ENCODE measurements around the gene RDH5. TPM values are rescaled to one million over a fixed set of nuclear protein-coding genes. Genes with fewer than 3 reads are reported as not detected.

RDH5 gene
- total and polyA plus RNA-seq, 9 donors = 8.6 to 45.9 (median 20.8) TPM

DNA sequence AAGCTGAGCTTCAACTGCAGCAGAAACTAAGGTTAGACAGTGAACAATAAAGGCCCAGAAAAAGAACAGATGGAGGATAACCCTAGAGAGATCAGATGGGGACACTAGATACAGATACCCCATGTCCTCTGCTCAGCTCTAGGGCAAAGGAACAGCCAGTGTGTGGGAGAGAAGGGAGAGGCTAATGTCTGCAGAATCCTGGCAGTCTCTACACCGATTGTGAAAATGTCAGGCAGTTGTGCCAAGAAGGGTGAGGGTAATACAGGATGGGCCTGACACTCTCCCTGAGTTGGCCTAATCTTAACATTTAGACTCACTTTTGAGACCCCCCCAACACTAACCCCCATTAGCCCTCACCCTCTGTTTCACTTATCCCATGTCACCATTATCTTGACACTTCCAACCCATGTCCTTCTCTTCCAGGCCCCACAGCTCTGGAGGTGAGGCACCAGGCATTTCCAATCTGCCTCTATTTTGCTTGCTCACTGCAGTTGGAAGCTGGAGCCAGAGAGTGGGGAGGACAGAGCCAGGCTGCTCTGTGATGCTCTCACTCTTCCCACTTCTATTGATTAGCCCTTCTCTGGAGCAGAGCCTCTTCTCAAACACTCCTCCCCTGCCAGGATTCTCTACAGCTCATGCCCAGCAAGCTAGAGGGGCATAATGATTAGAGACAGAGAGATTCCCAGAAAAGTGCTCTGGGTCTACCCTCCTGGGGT lies 7.3 kb upstream of the RDH5 start:
- Histone ChIP-seq H3K9me3 (replicated peaks; ENCODE audit: control insufficient read depth, low read depth, low read length) (no peaks in the 10 kb centered on the region), H3K27me3 (ENCODE audit: control insufficient read depth, insufficient read depth, low read length) (peaks cover 8% of the 10 kb centered on the region), H3K36me3 (ENCODE audit: control insufficient read depth, insufficient read depth, low read length) (no peaks in the 10 kb centered on the region), H3K4me1 (ENCODE audit: control insufficient read depth, insufficient read depth, low read length) (peaks cover 52% of the 10 kb centered on the region), H3K27ac (ENCODE audit: low read length) (peak overlapping the region; percentile 74), H3K4me3 (ENCODE audit: low read length) (no peak overlapping the region)
- no peak for DNase-seq
- no CpG with 5 or more reads among the region's 1 CpG for whole genome bisulfite sequencing (ENCODE audit: insufficient coverage)

GRCh38 chr12:55713721-55714120 lies 6.5 kb upstream of the RDH5 start:
- no peak for DNase-seq
- 100% methylated on average over 1 of the region's 2 CpGs for WGBS (ENCODE audit: insufficient coverage)
- peaks cover 53% of the 10 kb centered on the region for H3K4me1 ChIP-seq (ENCODE audit: control insufficient read depth, insufficient read depth, low read length)
- no peak overlapping the region for H3K4me3 ChIP-seq (ENCODE audit: low read length)
- no peak overlapping the region for H3K27ac ChIP-seq (ENCODE audit: low read length)
- H3K27me3 ChIP-seq (ENCODE audit: control insufficient read depth, insufficient read depth, low read length) = peaks cover 6% of the 10 kb centered on the region
- H3K9me3 ChIP-seq (replicated peaks; ENCODE audit: control insufficient read depth, low read depth, low read length) = no peaks in the 10 kb centered on the region
- H3K36me3 ChIP-seq (ENCODE audit: control insufficient read depth, insufficient read depth, low read length) = peaks cover 4% of the 10 kb centered on the region

DNA sequence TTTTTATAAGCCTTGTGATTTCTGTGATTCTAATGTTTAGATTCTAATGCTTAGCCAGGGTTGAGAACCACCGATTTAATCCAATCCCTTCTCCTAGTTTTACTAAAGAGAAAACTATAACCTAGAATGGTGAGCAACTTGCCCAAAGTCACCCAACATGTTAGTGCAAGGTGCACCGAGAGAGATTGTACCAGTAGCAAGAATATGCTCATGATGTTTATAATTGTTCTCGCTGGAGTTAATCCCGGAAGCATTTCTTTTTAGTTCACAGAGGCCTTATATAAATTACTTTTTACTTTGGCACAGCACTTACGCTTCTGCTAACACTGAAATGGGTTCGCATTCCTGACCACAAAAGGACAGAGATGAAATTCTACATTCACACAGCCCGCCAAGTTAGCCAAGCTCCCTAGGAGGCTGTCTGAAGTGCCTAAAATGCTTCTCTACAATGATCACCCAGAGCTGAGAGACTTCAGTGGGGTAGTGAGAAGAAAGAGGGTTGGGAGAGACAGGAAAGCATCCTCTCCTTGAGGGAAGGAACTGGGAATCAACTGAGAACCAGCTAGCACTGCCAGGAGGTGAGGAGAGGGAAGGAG lies 4.9 kb upstream of the RDH5 start:
- no peak for DNase-seq
- H3K27ac ChIP-seq (ENCODE audit: low read length) = peak overlapping the region; percentile 97
- peaks cover 58% of the 10 kb centered on the region for H3K4me1 ChIP-seq (ENCODE audit: control insufficient read depth, insufficient read depth, low read length)
- H3K36me3 ChIP-seq (ENCODE audit: control insufficient read depth, insufficient read depth, low read length) = peaks cover 13% of the 10 kb centered on the region
- H3K27me3 ChIP-seq (ENCODE audit: control insufficient read depth, insufficient read depth, low read length) = no peaks in the 10 kb centered on the region
- peak overlapping the region; percentile 72 for H3K4me3 ChIP-seq (ENCODE audit: low read length)
- whole genome bisulfite sequencing (ENCODE audit: insufficient coverage) = 80% methylated on average over 3 of the region's 7 CpGs
- no peaks in the 10 kb centered on the region for H3K9me3 ChIP-seq (replicated peaks; ENCODE audit: control insufficient read depth, low read depth, low read length)

- Histone ChIP-seq H3K27ac (ENCODE audit: low read length) (peak within 1 kb of the TSS; percentile 97), H3K36me3 (ENCODE audit: control insufficient read depth, insufficient read depth, low read length) (peaks cover 14% of the 10 kb centered on the region), H3K4me1 (ENCODE audit: control insufficient read depth, insufficient read depth, low read length) (peaks cover 65% of the 10 kb centered on the region), H3K4me3 (ENCODE audit: low read length) (peak within 1 kb of the TSS; percentile 72), H3K27me3 (ENCODE audit: control insufficient read depth, insufficient read depth, low read length) (no peaks in the 10 kb centered on the region), H3K9me3 (replicated peaks; ENCODE audit: control insufficient read depth, low read depth, low read length) (no peaks in the 10 kb centered on the region)
- 0% methylated on average over 22 of the region's 42 CpGs for WGBS (ENCODE audit: insufficient coverage)
- peak; percentile 96 for DNase-seq
These were observed 4.2 kb upstream of the RDH5 start, which contains the start of gene BLOC1S1 for GRCh38 chr12:55715833-55716581. TSS of gene BLOC1S1 (plus strand) at chr12:55716046. CDS start at chr12:55716052, 6 bp downstream.

DNA sequence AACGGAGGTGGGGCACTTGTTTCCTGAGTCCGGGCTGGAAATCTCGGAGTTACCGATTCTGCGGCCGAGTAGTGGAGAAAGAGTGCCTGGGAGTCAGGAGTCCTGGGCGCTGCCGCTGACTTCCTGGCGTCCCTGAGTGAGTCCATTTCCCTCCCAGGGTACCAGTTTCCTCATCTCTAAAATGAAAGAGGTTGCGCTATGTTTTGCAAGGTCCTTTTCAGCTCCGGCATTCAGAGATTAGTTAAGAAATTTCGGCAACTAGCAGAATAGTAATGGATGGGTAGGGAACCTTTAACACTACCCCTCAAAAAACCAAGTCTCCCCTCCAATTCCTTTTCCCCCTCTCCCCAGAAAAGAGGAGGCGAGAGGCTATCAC lies 3.6 kb upstream of the RDH5 start:
- Histone ChIP-seq H3K9me3 (replicated peaks; ENCODE audit: control insufficient read depth, low read depth, low read length) (no peaks in the 10 kb centered on the region), H3K4me3 (ENCODE audit: low read length) (peak overlapping the region; percentile 72), H3K27ac (ENCODE audit: low read length) (peak overlapping the region; percentile 97), H3K27me3 (ENCODE audit: control insufficient read depth, insufficient read depth, low read length) (no peaks in the 10 kb centered on the region), H3K4me1 (ENCODE audit: control insufficient read depth, insufficient read depth, low read length) (peaks cover 71% of the 10 kb centered on the region), H3K36me3 (ENCODE audit: control insufficient read depth, insufficient read depth, low read length) (peaks cover 19% of the 10 kb centered on the region)
- WGBS (ENCODE audit: insufficient coverage) = 0% methylated on average over 7 of the region's 13 CpGs
- no peak for DNase-seq

DNA sequence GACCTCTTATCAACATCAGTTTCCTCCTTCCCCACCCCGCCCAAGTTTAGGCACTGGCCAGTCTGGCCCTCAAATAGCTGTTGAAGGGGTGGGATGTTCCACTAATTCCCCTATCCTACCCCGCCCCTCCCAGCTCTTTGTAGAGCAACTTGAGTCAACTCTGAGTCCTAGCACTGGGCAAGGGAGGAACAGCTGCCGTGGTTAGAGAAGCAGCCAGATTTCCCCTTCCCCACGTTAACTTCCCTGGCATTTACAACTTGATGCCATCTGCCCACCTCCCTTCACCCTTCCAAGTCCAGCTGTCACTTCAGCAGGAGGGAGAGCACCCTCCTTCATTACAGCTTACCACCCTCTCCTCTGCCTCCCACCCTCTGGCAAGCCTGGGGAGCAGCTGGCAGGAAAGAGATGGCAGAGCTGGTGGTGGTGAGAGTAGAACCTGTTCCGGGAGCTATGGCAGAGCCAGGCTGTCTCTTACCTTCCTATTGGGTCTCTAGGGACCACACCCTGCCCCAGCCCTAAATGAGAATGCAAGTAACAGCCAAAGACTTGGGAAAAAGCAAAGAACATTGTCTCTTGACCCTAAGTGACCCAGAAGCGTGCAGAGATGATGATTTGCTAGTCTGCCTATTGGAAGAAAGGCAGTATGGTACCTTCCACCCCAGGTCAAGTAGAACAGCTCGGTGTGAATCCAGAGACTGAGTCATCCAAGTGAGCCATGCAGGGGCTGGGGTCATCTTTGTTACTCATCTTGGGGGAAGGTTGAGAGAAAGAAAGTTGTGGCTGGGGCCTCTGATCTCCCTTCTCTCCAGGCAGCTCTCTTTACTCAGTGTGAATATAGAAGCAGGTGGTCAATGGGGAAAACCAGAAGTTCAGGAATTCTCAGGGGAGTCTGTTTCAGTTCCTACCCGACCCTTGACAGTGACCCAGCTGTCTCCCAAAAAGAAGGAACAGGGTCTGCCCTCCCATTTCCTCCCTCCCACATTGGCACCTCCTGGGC lies 2.9 kb upstream of the RDH5 start:
- DNase-seq = peak; percentile 85

GRCh38 chr12:55718015-55718414 lies 2.2 kb upstream of the RDH5 start:
- Histone ChIP-seq H3K4me1 (ENCODE audit: control insufficient read depth, insufficient read depth, low read length) (peaks cover 68% of the 10 kb centered on the region), H3K9me3 (replicated peaks; ENCODE audit: control insufficient read depth, low read depth, low read length) (no peaks in the 10 kb centered on the region), H3K4me3 (ENCODE audit: low read length) (no peak overlapping the region), H3K27ac (ENCODE audit: low read length) (peak overlapping the region; percentile 97), H3K27me3 (ENCODE audit: control insufficient read depth, insufficient read depth, low read length) (no peaks in the 10 kb centered on the region), H3K36me3 (ENCODE audit: control insufficient read depth, insufficient read depth, low read length) (peaks cover 29% of the 10 kb centered on the region)
- DNase-seq = peak; percentile 71
- WGBS (ENCODE audit: insufficient coverage) = 8% methylated on average over 2 of the region's 4 CpGs

More for the DNA sequence above, 2.9 kb upstream of the RDH5 start:
- WGBS (ENCODE audit: insufficient coverage) = 38% methylated on average over 5 of the region's 8 CpGs
- no peaks in the 10 kb centered on the region for H3K9me3 ChIP-seq (replicated peaks; ENCODE audit: control insufficient read depth, low read depth, low read length)
- H3K27me3 ChIP-seq (ENCODE audit: control insufficient read depth, insufficient read depth, low read length) = no peaks in the 10 kb centered on the region
- H3K4me1 ChIP-seq (ENCODE audit: control insufficient read depth, insufficient read depth, low read length) = peaks cover 73% of the 10 kb centered on the region
- H3K36me3 ChIP-seq (ENCODE audit: control insufficient read depth, insufficient read depth, low read length) = peaks cover 23% of the 10 kb centered on the region
- peak overlapping the region; percentile 72 for H3K4me3 ChIP-seq (ENCODE audit: low read length)
- H3K27ac ChIP-seq (ENCODE audit: low read length) = peak overlapping the region; percentile 97

- H3K27me3 ChIP-seq (ENCODE audit: control insufficient read depth, insufficient read depth, low read length) = no peaks in the 10 kb centered on the region
- 20% methylated on average over 2 of the region's 4 CpGs for WGBS (ENCODE audit: insufficient coverage)
- no peaks in the 10 kb centered on the region for H3K9me3 ChIP-seq (replicated peaks; ENCODE audit: control insufficient read depth, low read depth, low read length)
- peak overlapping the region; percentile 97 for H3K27ac ChIP-seq (ENCODE audit: low read length)
- peaks cover 70% of the 10 kb centered on the region for H3K4me1 ChIP-seq (ENCODE audit: control insufficient read depth, insufficient read depth, low read length)
- DNase-seq = peak; percentile 86
- peaks cover 36% of the 10 kb centered on the region for H3K36me3 ChIP-seq (ENCODE audit: control insufficient read depth, insufficient read depth, low read length)
- H3K4me3 ChIP-seq (ENCODE audit: low read length) = no peak overlapping the region
These were observed 1.4 kb upstream of the RDH5 start for GRCh38 chr12:55718624-55719275.

DNA sequence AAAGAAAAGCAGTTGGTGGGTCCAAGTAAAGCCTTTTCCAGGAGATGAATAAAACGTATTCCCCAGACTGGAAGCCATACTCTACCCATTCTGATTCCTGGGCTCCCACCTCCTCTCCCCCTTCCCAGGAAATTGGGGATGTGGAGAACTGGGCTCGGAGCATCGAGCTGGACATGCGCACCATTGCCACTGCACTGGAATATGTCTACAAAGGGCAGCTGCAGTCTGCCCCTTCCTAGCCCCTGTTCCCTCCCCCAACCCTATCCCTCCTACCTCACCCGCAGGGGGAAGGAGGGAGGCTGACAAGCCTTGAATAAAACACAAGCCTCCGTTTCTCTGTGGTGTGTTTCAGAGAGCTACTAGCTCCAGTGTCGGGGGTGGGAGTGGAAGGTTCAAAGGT lies 822 bp upstream of the RDH5 start:
- WGBS (ENCODE audit: insufficient coverage) = no CpG with 5 or more reads among the region's 7 CpGs
- peak overlapping the region; percentile 97 for H3K27ac ChIP-seq (ENCODE audit: low read length)
- H3K9me3 ChIP-seq (replicated peaks; ENCODE audit: control insufficient read depth, low read depth, low read length) = no peaks in the 10 kb centered on the region
- no peak overlapping the region for H3K4me3 ChIP-seq (ENCODE audit: low read length)
- H3K36me3 ChIP-seq (ENCODE audit: control insufficient read depth, insufficient read depth, low read length) = peaks cover 42% of the 10 kb centered on the region
- H3K27me3 ChIP-seq (ENCODE audit: control insufficient read depth, insufficient read depth, low read length) = no peaks in the 10 kb centered on the region
- H3K4me1 ChIP-seq (ENCODE audit: control insufficient read depth, insufficient read depth, low read length) = peaks cover 76% of the 10 kb centered on the region
- DNase-seq = no peak

Measured in muscle of leg (tissue), 11 donors.